ENCODE results near the gene ARID1A. TPM values are rescaled to one million over a fixed set of nuclear protein-coding genes. Genes with fewer than 3 reads are reported as not detected.

The ARID1A gene
- total RNA-seq, 4 donors from 2014 or later: 53.3 to 77.2 (median 54.9) TPM

- no peak for DNase-seq (ENCODE audit: low spot score in 2 of 2)
- TF ChIP-seq POLR2A (IDR thresholded peaks at IDR 0.05): no peak
- no peak for TF ChIP-seq CTCF (IDR thresholded peaks at IDR 0.05)
- 79 to 80% methylated on average over 11 of the region's 11 CpGs for WGBS, 2 donors
- no peak overlapping the region for H3K4me3 ChIP-seq (ENCODE audit: low read depth, poor library complexity, severe bottlenecking)
- intact Hi-C loops (cut with DNase I; ENCODE audit: low total_unique reads): loop anchor here (10.0 kb wide), 1 partner anchor 87 kb away; the partner anchor contains the start of gene ARID1A
Measured at GRCh38 chr1:26781206-26781825, 85.5 kb downstream of the ARID1A start.

GRCh38 chr1:26782521-26783212, 86.9 kb downstream of the ARID1A start:
- WGBS, 2 donors: 79 to 80% methylated on average over 3 of the region's 3 CpGs
- no peak for DNase-seq (ENCODE audit: low spot score in 2 of 2)
- no peak for TF ChIP-seq CTCF (IDR thresholded peaks at IDR 0.05)
- TF ChIP-seq POLR2A (IDR thresholded peaks at IDR 0.05): no peak
- intact Hi-C loops (cut with DNase I; ENCODE audit: low total_unique reads): loop anchor here (10.0 kb wide), 1 partner anchor 88 kb away; the partner anchor contains the start of gene ARID1A
- no peak overlapping the region for H3K4me3 ChIP-seq (ENCODE audit: low read depth, poor library complexity, severe bottlenecking)

GRCh38 chr1:26783646-26784022, 87.8 kb downstream of the ARID1A start:
- H3K4me3 ChIP-seq (ENCODE audit: low read depth, poor library complexity, severe bottlenecking): no peak overlapping the region
- intact Hi-C loops (cut with DNase I; ENCODE audit: low total_unique reads): loop anchor here (10.0 kb wide), 1 partner anchor 89 kb away; the partner anchor contains the start of gene ARID1A
- 84 to 85% methylated on average over 5 of the region's 5 CpGs for WGBS, 2 donors
- DNase-seq (ENCODE audit: low spot score in 2 of 2): no peak
- TF ChIP-seq POLR2A (IDR thresholded peaks at IDR 0.05): no peak
- TF ChIP-seq CTCF (IDR thresholded peaks at IDR 0.05): no peak

GRCh38 chr1:26784023-26784871, 88.4 kb downstream of the ARID1A start:
- peak in 1 of 2 donors; percentile 51 for DNase-seq (ENCODE audit: low spot score in 2 of 2)
- no peak overlapping the region for H3K4me3 ChIP-seq (ENCODE audit: low read depth, poor library complexity, severe bottlenecking)
- 100% methylated on average over 2 of the region's 2 CpGs for WGBS, 2 donors
- TF ChIP-seq CTCF (IDR thresholded peaks at IDR 0.05): no peak
- no peak for TF ChIP-seq POLR2A (IDR thresholded peaks at IDR 0.05)
- intact Hi-C loops (cut with DNase I; ENCODE audit: low total_unique reads): loop anchor here (10.0 kb wide), 1 partner anchor 89 kb away; the partner anchor contains the start of gene ARID1A

GRCh38 chr1:26784886-26785285, 89.1 kb downstream of the ARID1A start:
- intact Hi-C loops (cut with DNase I; ENCODE audit: low total_unique reads): loop anchor here (10.0 kb wide), 1 partner anchor 90 kb away; the partner anchor contains the start of gene ARID1A
- DNase-seq (ENCODE audit: low spot score in 2 of 2): no peak

More at GRCh38 chr1:26784886-26785285, 89.1 kb downstream of the ARID1A start:
- TF ChIP-seq POLR2A (IDR thresholded peaks at IDR 0.05) (no peak), CTCF (IDR thresholded peaks at IDR 0.05) (no peak)
- 95 to 97% methylated on average over 1 of the region's 1 CpG for whole genome bisulfite sequencing, 2 donors
- H3K4me3 ChIP-seq (ENCODE audit: low read depth, poor library complexity, severe bottlenecking): no peak overlapping the region
